Fibroblast of lung (primary cell): Measurements from ENCODE around the gene CNIH1. TPM values are rescaled to one million over a fixed set of nuclear protein-coding genes. Genes with fewer than 3 reads are reported as not detected.
A peak's percentile ranks its signal among the peaks of the same experiment; 100 is the strongest.

Experiments
- DNase-seq, 2 donors: peaks; one replicate each; pipeline versions ENCODE4 v3.0.0 to v3.0.0-alpha.2; 2010; ENCODE audit warnings: low read depth in 2 of 2
- H2AFZ ChIP-seq: 2 replicates; pipeline ENCODE4 v1.5.1; 2012; ENCODE audit warnings: low read length, control low read depth, inconsistent platforms
- H3K27ac ChIP-seq: 2 replicates; pipeline ENCODE4 v1.5.1; 2011; ENCODE audit warnings: low read length, control low read depth; ENCODE audit not compliant: insufficient read depth
- H3K27me3 ChIP-seq: 2 replicates; pipeline ENCODE4 v1.5.1; 2011; ENCODE audit warnings: mild to moderate bottlenecking, low read length; ENCODE audit not compliant: control insufficient read depth, insufficient read depth
- H3K36me3 ChIP-seq: 2 replicates; pipeline ENCODE4 v1.5.1; 2011; ENCODE audit warnings: low read length; ENCODE audit not compliant: control insufficient read depth, insufficient read depth
- H3K4me1 ChIP-seq: 2 replicates; pipeline ENCODE4 v1.5.1; 2011; ENCODE audit warnings: low read length; ENCODE audit not compliant: control insufficient read depth, insufficient read depth; ENCODE audit errors: extremely low read depth
- H3K4me2 ChIP-seq: 2 replicates; pipeline ENCODE4 v1.5.1; 2011; ENCODE audit warnings: low read length, control low read depth; ENCODE audit not compliant: insufficient read depth; ENCODE audit errors: extremely low read depth
- H3K4me3 ChIP-seq, 4 experiments: fragments of 200-600 bp in 1 of 4; sonication (generic) in 1 of 4; replicated peaks in 1 of 4; 2 replicates each; pipeline ENCODE4 v1.5.1; 2011 to 2016; ENCODE audit warnings: low read length in 4 of 4, low read depth in 3 of 4, mild to moderate bottlenecking in 3 of 4, control low read depth in 2 of 4, inconsistent platforms in 1 of 4, mixed read lengths in 1 of 4; ENCODE audit not compliant: insufficient read depth in 1 of 4; ENCODE audit errors: control extremely low read depth in 1 of 4
- H3K79me2 ChIP-seq: 2 replicates; pipeline ENCODE4 v1.5.1; 2012; ENCODE audit warnings: mild to moderate bottlenecking, low read length, inconsistent platforms; ENCODE audit not compliant: control insufficient read depth, insufficient read depth
- H3K9ac ChIP-seq: 2 replicates; pipeline ENCODE4 v1.5.1; 2011; ENCODE audit warnings: mild to moderate bottlenecking, low read length, control low read depth; ENCODE audit not compliant: insufficient read depth
- H3K9me3 ChIP-seq: 2 replicates; pipeline ENCODE4 v1.5.1; 2012; ENCODE audit warnings: low read depth, low read length; ENCODE audit not compliant: control insufficient read depth, insufficient read depth
- H4K20me1 ChIP-seq: 2 replicates; pipeline ENCODE4 v1.5.1; 2011; ENCODE audit warnings: low read length; ENCODE audit not compliant: control insufficient read depth, insufficient read depth; ENCODE audit errors: extremely low read depth
- EZH2 ChIP-seq: IDR thresholded peaks from 2 replicates; pipeline ENCODE4 v1.5.1; 2012; ENCODE audit warnings: low read length, control low read depth, mild to moderate bottlenecking; ENCODE audit errors: missing control alignments
- polyA plus RNA-seq, 2 donors: library from polyadenylated mRNA; depleted of rRNA in 1 of 2; stranded (reverse) in 1 of 2; unstranded in 1 of 2; fragments of >200 nt; gene quantifications; 2 replicates each; pipeline ENCODE4 v1.2.1, GENCODE V29; 2011 to 2012; ENCODE audit warnings: missing spikeins in 1 of 2
- total RNA-seq: library from RNA; depleted of rRNA; stranded (reverse); fragments of >200 nt; gene quantifications from 2 replicates; pipeline ENCODE4 v1.2.1, GENCODE V29; 2014
- TF ChIP-seq, protein P1 (sequence below), 2 donors: IDR thresholded peaks in 1 of 2; conservative IDR thresholded peaks in 1 of 2; 1 replicate in 1 of 2; 2 replicates in 1 of 2; pipeline ENCODE4 v1.5.1; 2011 to 2012; ENCODE audit warnings: low read length in 2 of 2, control low read depth in 1 of 2, inconsistent platforms in 1 of 2, low read depth in 1 of 2, mild to moderate bottlenecking in 1 of 2

Gene CNIH1
- total and polyA plus RNA-seq, 2 donors (not counting 1 experiment from before 2014, with no cell fraction given): 109 to 301 TPM

DNA sequence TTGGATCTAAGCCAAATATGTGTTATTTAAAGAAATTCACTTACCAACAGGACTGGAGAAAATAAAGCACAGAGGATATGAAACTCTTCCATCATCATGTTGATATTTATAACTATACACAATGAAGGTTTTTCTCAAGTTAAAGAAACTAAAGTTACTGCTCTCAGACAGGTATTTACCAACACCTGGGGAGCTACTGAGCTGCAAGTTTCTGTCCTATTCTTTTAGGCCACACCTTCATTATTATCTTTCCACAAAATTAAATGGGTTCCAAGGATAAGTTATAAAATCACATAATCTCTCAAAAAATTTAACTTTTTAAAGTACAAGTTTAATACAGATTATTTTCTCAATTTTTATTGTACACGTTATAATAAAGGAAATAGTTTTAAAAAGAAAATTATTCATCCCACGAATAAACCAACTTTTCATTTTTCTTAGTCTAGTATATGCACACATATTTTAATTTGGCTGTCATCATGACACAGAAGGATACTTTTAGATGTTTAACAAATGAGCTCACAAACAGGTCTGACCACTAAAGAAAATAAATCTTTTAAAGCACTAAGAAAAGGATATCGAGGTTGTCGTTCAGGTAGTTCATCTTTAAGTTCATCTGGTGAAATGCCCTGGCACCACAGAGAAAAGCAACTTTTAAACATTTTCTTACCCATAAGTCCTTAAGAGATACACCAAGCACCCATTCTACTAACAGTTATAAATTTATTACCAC is 39.8 kb upstream of the CNIH1 start:
- Histone ChIP-seq H3K9ac (no peak overlapping the region), H3K9me3 (no peaks in the 10 kb centered on the region), H2AFZ (no peak overlapping the region), H3K4me2 (no peak overlapping the region), H3K4me3 (no peak overlapping the region), H4K20me1 (peaks cover 8% of the 10 kb centered on the region), H3K27me3 (no peaks in the 10 kb centered on the region), H3K79me2 (peaks cover 40% of the 10 kb centered on the region), H3K27ac (no peak overlapping the region), H3K4me1 (no peaks in the 10 kb centered on the region), H3K36me3 (peaks cover 6% of the 10 kb centered on the region)
- TF ChIP-seq, protein P1, sequence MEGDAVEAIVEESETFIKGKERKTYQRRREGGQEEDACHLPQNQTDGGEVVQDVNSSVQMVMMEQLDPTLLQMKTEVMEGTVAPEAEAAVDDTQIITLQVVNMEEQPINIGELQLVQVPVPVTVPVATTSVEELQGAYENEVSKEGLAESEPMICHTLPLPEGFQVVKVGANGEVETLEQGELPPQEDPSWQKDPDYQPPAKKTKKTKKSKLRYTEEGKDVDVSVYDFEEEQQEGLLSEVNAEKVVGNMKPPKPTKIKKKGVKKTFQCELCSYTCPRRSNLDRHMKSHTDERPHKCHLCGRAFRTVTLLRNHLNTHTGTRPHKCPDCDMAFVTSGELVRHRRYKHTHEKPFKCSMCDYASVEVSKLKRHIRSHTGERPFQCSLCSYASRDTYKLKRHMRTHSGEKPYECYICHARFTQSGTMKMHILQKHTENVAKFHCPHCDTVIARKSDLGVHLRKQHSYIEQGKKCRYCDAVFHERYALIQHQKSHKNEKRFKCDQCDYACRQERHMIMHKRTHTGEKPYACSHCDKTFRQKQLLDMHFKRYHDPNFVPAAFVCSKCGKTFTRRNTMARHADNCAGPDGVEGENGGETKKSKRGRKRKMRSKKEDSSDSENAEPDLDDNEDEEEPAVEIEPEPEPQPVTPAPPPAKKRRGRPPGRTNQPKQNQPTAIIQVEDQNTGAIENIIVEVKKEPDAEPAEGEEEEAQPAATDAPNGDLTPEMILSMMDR (conservative IDR thresholded peaks at IDR 0.05 in 1 of 2, IDR thresholded peaks at IDR 0.05 in 1 of 2; ENCODE audit: low read depth in 1 of 2, low read length in 2 of 2): no peak
- no peak for TF ChIP-seq EZH2
- peak in 1 of 2 donors; percentile 27 for DNase-seq

DNA sequence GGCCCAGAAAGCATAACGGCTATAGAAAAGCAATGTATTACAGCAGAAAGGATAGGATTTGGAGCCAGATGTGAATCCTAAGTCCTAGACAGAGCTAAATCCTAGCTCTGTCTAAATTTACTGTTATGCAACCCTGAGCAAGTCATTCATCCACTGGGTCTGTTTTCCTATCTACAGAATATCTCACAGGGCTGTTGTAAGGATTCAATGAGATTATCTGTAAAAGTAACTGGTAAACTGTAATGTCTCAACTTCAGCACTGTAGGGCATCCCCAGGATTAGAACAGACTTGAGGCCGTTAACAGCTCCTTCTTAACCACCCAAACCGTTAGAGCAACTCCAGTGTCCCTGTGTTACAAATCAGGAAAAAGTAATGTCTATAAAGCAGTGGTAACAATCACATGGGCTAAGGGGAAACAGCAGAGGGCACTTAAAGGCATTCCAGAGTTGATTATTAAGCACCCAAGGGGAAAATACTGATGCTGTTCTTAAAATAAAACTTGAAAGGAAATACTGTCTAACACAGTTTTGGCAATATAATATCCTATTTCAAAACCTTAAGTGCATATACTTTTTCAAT is 37.6 kb upstream of the CNIH1 start:
- Histone ChIP-seq H3K27me3 (no peaks in the 10 kb centered on the region), H3K4me3 (no peak overlapping the region), H3K36me3 (peaks cover 6% of the 10 kb centered on the region), H3K27ac (no peak overlapping the region), H3K9ac (no peak overlapping the region), H3K4me2 (no peak overlapping the region), H4K20me1 (peaks cover 8% of the 10 kb centered on the region), H3K9me3 (no peaks in the 10 kb centered on the region), H2AFZ (no peak overlapping the region), H3K4me1 (no peaks in the 10 kb centered on the region), H3K79me2 (peaks cover 20% of the 10 kb centered on the region)
- DNase-seq: no peak
- TF ChIP-seq EZH2: no peak
- TF ChIP-seq, protein P1 (conservative IDR thresholded peaks at IDR 0.05 in 1 of 2, IDR thresholded peaks at IDR 0.05 in 1 of 2; ENCODE audit: low read depth in 1 of 2, low read length in 2 of 2): no peak

DNA sequence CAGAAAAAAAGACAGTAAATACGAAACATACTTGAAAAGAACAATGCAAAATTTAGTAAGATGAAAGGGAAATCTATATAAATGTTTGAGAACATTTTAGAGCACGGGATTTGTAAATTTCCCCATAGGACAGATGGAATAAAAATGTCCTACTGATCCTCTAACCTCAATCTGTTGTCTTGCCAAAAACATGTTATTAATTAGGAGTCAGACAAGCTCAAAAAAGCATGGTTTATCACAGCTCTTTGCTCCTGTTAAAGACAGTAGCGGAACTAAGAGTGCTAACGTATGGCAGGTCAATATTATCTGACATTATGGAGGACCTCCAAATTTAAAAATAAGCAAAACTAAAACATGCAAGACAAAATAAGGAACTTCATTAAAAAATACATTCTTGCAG is 34.7 kb upstream of the CNIH1 start:
- TF ChIP-seq, protein P1 (conservative IDR thresholded peaks at IDR 0.05 in 1 of 2, IDR thresholded peaks at IDR 0.05 in 1 of 2; ENCODE audit: low read depth in 1 of 2, low read length in 2 of 2): no peak
- TF ChIP-seq EZH2: no peak
- Histone ChIP-seq H3K27ac (no peak overlapping the region), H3K9ac (no peak overlapping the region), H3K27me3 (no peaks in the 10 kb centered on the region), H2AFZ (no peak overlapping the region), H4K20me1 (peaks cover 2% of the 10 kb centered on the region), H3K4me2 (no peak overlapping the region), H3K36me3 (peaks cover 3% of the 10 kb centered on the region), H3K4me1 (no peaks in the 10 kb centered on the region), H3K79me2 (peaks cover 2% of the 10 kb centered on the region), H3K9me3 (no peaks in the 10 kb centered on the region), H3K4me3 (no peak overlapping the region)
- DNase-seq: no peak
